HG03095 (cell line): ENCODE measurements around the gene SMIM38.

Source experiments
- ATAC-seq: cut with Tn5 transposase; IDR thresholded peaks from one replicate; pipeline ENCODE4 v1.9.1; 2021; ENCODE audit warnings: moderate library complexity; ENCODE audit not compliant: unreplicated experiment

The SMIM38 gene

GRCh38 chr11:69200331-69201065 is 44.8 kb downstream of the SMIM38 start:
- ATAC-seq: no peak

- no peak for ATAC-seq
These were observed 45.3 kb downstream of the SMIM38 start for GRCh38 chr11:69201066-69201365.

GRCh38 chr11:69201764-69202370 is 46.1 kb downstream of the SMIM38 start:
- no peak for ATAC-seq

GRCh38 chr11:69202511-69203221 is 46.9 kb downstream of the SMIM38 start:
- no peak for ATAC-seq

GRCh38 chr11:69203381-69203780 is 47.6 kb downstream of the SMIM38 start:
- no peak for ATAC-seq

GRCh38 chr11:69203901-69204245 is 48.1 kb downstream of the SMIM38 start:
- ATAC-seq: no peak

GRCh38 chr11:69204246-69204940 is 48.7 kb downstream of the SMIM38 start:
- no peak for ATAC-seq

- ATAC-seq: no peak
These were observed 49.4 kb downstream of the SMIM38 start for GRCh38 chr11:69204941-69205742.
